ENCODE data around the gene EYA4.

- TF ChIP-seq CTCF (IDR thresholded peaks at IDR 0.05) (no peak), POLR2A (IDR thresholded peaks at IDR 0.05) (no peak)
These were observed 5.9 kb upstream of the EYA4 start for GRCh38 chr6:133235221-133235620.
